Breast epithelium (tissue), 4 donors: ENCODE measurements around the gene PCDHGA4. TPM values are rescaled to one million over a fixed set of nuclear protein-coding genes. Genes with fewer than 3 reads are reported as not detected.
"Not testable (repeated sequence)": the region's sequence is repeated elsewhere in the genome, so short reads cannot be mapped to it uniquely, and the experiment has no call there.

Source experiments
- DNase-seq, 2 donors: peaks; one replicate each; pipeline ENCODE4 v3.0.0-alpha.2; 2019; ENCODE audit warnings: low spot score in 2 of 2
- H3K27ac ChIP-seq, 2 donors: fragments of 200-600 bp; sonication (generic) in 1 of 2; one replicate each; pipeline ENCODE4 v1.5.1; 2016 to 2019; ENCODE audit warnings: mild to moderate bottlenecking in 1 of 2
- H3K27me3 ChIP-seq, 2 donors: fragments of 200-600 bp; sonication (generic) in 1 of 2; one replicate each; pipeline versions ENCODE4 v1.5.1 to v1.6.0; 2017 to 2019; ENCODE audit warnings: control low read depth in 1 of 2, mild to moderate bottlenecking in 1 of 2
- H3K36me3 ChIP-seq: fragments of 200-600 bp; one replicate; pipeline ENCODE4 v1.5.1; 2019
- H3K4me1 ChIP-seq, 2 donors: fragments of 200-600 bp; sonication (generic); one replicate each; pipeline ENCODE4 v1.5.1; 2016 to 2019; ENCODE audit warnings: control low read depth in 1 of 2
- H3K4me3 ChIP-seq, 3 donors: fragments of 200-600 bp; sonication (generic); 1 replicate in 2 of 3; 2 replicates in 1 of 3; pipeline ENCODE4 v1.5.1; 2016 to 2019; ENCODE audit warnings: mild to moderate bottlenecking in 3 of 3, moderate library complexity in 2 of 3
- H3K9me3 ChIP-seq, 2 donors: fragments of 200-600 bp; sonication (generic) in 1 of 2; one replicate each; pipeline ENCODE4 v1.5.1; 2016 to 2019; ENCODE audit warnings: control low read depth in 1 of 2
- POLR2A ChIP-seq: fragments of 450-650 bp; IDR thresholded peaks from one replicate; pipeline ENCODE4 v1.6.1; 2016; ENCODE audit warnings: antibody characterized with exemption, mild to moderate bottlenecking, moderate library complexity
- POLR2AphosphoS5 ChIP-seq, 3 donors: sonication (generic); formaldehyde crosslinking; IDR thresholded peaks; one replicate each; pipeline ENCODE4 v1.6.1; 2017; ENCODE audit warnings: antibody characterized with exemption in 3 of 3
- intact Hi-C: fragments of 100-400 bp; cut with DNase I; formaldehyde crosslinking; loops from one replicate; pipeline ENCODE4 v1.15.1; 2023; ENCODE audit warnings: low total_unique reads
- total RNA-seq, 3 donors: library from RNA; depleted of rRNA; stranded (reverse); fragments of >200 nt; gene quantifications; one replicate each; pipeline ENCODE4 v1.1.0, GENCODE V29; 2016
- TF ChIP-seq, protein P1 (sequence below), 3 donors: fragments of 450-650 bp; IDR thresholded peaks; one replicate each; pipeline ENCODE4 v1.5.1; 2016 to 2017; ENCODE audit warnings: antibody characterized with exemption in 3 of 3, mild to moderate bottlenecking in 3 of 3, moderate library complexity in 3 of 3

Gene PCDHGA4
- total RNA-seq, 3 donors from 2014 or later, result 5.3 to 12.1 (median 6.4) TPM

DNA sequence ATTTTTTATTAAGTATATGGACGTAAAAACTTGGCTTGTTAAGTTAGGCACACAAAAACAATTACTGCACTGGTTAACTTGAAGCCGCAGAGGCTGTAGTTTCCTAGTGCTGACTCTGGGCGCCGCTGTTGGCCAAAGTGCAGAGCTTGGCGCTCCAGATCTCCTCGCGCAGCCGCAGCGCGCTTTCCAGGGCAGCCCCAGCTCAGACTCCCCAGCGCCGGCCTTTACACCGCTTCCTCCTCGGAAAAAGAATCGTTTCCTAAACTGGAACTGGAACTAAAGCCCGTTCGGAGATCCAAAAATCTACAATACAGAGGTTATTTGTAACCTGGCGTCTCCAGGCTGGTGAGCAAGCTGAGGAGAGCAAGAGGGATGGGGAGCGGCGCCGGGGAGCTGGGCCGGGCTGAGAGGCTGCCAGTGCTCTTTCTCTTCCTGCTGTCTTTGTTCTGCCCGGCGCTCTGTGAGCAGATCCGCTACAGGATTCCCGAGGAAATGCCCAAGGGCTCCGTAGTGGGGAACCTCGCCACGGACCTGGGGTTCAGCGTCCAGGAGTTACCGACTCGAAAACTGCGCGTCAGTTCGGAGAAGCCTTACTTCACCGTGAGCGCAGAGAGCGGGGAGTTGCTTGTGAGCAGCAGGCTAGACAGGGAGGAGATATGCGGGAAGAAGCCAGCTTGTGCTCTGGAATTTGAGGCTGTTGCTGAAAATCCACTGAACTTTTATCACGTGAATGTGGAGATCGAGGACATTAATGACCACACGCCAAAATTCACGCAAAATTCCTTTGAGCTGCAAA, 43.1 kb downstream of the PCDHGA4 start, which contains the start of gene PCDHGB5:
Gene PCDHGB5 (plus strand): TSS at position 192 of the 796 bp plus-strand sequence. CDS start 181 bp downstream, at position 373.
- DNase-seq, H3K4me1 ChIP-seq, H3K27me3 ChIP-seq, intact Hi-C loops, H3K27ac ChIP-seq, H3K36me3 ChIP-seq: not testable (repeated sequence)
- peak within 1 kb of the TSS; percentile 1 to 45 (median 24) for H3K4me3 ChIP-seq
- peaks cover 79 to 96% of the 10 kb centered on the region in 2 donors for H3K9me3 ChIP-seq
- TF ChIP-seq, protein P1, sequence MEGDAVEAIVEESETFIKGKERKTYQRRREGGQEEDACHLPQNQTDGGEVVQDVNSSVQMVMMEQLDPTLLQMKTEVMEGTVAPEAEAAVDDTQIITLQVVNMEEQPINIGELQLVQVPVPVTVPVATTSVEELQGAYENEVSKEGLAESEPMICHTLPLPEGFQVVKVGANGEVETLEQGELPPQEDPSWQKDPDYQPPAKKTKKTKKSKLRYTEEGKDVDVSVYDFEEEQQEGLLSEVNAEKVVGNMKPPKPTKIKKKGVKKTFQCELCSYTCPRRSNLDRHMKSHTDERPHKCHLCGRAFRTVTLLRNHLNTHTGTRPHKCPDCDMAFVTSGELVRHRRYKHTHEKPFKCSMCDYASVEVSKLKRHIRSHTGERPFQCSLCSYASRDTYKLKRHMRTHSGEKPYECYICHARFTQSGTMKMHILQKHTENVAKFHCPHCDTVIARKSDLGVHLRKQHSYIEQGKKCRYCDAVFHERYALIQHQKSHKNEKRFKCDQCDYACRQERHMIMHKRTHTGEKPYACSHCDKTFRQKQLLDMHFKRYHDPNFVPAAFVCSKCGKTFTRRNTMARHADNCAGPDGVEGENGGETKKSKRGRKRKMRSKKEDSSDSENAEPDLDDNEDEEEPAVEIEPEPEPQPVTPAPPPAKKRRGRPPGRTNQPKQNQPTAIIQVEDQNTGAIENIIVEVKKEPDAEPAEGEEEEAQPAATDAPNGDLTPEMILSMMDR (IDR thresholded peaks at IDR 0.05), result peak in 2 of 3 donors; percentile 38 to 40

DNA sequence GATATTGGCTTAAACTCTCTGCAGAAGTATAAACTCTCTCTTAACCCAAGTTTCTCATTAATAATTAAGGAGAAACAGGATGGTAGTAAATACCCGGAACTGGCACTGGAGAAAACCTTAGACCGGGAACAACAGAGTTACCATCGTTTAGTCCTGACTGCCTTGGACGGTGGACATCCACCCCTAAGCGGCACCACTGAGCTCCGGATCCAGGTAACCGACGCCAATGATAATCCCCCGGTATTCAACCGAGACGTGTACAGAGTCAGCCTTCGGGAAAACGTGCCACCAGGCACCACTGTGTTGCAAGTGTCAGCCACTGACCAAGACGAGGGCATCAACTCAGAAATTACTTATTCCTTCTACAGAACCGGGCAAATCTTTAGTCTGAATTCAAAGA, 43.8 kb downstream of the PCDHGA4 start:
- no peak for DNase-seq
- Histone ChIP-seq H3K4me3 (peak overlapping the region in 1 of 3 donors; percentile 10), H3K9me3 (peaks cover 79 to 96% of the 10 kb centered on the region in 2 donors), H3K4me1 (no peaks in the 10 kb centered on the region), H3K36me3 (no peaks in the 10 kb centered on the region), H3K27me3 (no peaks in the 10 kb centered on the region), H3K27ac (no peak overlapping the region)
- intact Hi-C loops, result no loop called here
- TF ChIP-seq, protein P1 (IDR thresholded peaks at IDR 0.05), result no peak
- TF ChIP-seq POLR2AphosphoS5 (IDR thresholded peaks at IDR 0.05), result no peak
- TF ChIP-seq POLR2A, result no peak

DNA sequence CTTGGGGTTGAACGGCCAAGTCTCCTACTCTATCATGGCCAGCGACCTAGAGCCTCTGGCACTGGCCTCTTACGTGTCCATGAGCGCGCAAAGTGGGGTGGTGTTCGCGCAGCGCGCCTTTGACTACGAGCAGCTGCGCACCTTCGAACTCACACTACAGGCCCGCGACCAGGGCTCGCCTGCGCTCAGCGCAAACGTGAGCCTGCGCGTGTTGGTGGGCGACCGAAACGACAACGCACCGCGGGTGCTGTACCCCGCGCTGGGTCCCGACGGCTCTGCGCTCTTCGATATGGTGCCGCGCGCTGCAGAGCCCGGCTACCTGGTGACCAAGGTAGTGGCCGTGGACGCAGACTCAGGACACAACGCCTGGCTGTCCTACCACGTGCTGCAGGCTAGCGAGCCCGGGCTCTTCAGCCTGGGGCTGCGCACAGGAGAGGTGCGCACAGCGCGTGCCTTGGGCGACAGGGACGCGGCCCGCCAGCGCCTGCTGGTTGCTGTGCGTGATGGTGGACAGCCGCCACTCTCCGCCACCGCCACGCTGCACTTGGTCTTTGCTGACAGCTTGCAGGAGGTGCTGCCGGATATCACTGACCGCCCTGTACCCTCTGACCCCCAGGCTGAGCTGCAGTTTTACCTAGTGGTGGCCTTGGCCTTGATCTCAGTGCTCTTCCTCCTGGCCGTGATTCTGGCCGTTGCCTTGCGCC, 44.9 kb downstream of the PCDHGA4 start:
- TF ChIP-seq POLR2AphosphoS5 (IDR thresholded peaks at IDR 0.05) (no peak), POLR2A (no peak)
- TF ChIP-seq, protein P1 (IDR thresholded peaks at IDR 0.05), result no peak
- DNase-seq, result no peak
- Histone ChIP-seq H3K36me3 (no peaks in the 10 kb centered on the region), H3K9me3 (peaks cover 79 to 96% of the 10 kb centered on the region in 2 donors), H3K27me3 (no peaks in the 10 kb centered on the region), H3K4me3 (peak overlapping the region in 1 of 3 donors; percentile 35), H3K4me1 (no peaks in the 10 kb centered on the region), H3K27ac (no peak overlapping the region)
- intact Hi-C loops, result loop anchor here (5.0 kb wide), 1 partner anchor 128 kb away; no protein-coding TSS in a partner anchor

DNA sequence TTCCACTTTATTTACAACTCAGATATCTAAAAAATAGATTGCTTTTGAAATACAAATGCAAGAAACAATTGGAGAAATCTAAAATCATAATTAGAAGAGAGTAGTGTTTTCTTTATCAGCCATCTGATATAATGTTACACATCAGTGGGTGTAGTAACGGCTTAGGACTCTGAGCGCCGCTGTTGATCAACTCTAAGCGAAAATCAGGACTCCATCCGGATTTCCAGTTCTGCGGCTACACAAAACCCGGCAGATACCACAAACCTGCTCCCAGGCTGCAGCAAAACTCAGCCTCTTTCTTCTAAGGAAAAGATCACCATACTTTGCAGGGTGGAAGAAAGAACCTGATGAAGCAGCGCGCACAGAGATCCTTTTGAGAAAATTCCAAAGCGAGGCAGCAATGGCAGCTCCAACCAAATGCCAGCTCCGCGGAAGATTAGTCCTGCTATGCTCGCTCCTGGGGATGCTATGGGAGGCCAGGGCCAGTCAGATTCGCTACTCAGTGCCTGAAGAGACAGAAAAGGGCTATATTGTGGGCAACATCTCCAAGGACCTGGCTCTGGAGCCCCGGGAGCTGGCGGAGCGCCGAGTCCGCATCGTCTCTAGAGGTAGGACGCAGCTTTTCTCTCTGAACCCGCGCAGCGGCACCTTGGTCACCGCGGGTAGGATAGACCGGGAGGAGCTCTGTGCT, 47.9 kb downstream of the PCDHGA4 start, which contains the start of gene PCDHGA9:
Gene PCDHGA9 (plus strand): TSS at position 226 of the 691 bp plus-strand sequence. CDS start 175 bp downstream, at position 401.
- no peak for DNase-seq
- H3K4me3 ChIP-seq, result peak within 1 kb of the TSS; percentile 27 to 57 (median 35)
- TF ChIP-seq, protein P1 (IDR thresholded peaks at IDR 0.05), result no peak
- no peak for TF ChIP-seq POLR2AphosphoS5 (IDR thresholded peaks at IDR 0.05)
- no peak for TF ChIP-seq POLR2A
- intact Hi-C loops, result loop anchor here (5.0 kb wide), 1 partner anchor 125 kb away; no protein-coding TSS in a partner anchor
- H3K27ac ChIP-seq, result peak within 1 kb of the TSS in 1 of 2 donors; percentile 0
- H3K9me3 ChIP-seq, result peaks cover 77 to 96% of the 10 kb centered on the region in 2 donors
- H3K4me1 ChIP-seq, result no peaks in the 10 kb centered on the region
- H3K27me3 ChIP-seq, result no peaks in the 10 kb centered on the region
- H3K36me3 ChIP-seq, result no peaks in the 10 kb centered on the region
